A549 (cell line): ENCODE data around the gene PAIP2.

Experiments
- RNF2 ChIP-seq: fragments of 200-600 bp; sonication (generic); IDR thresholded peaks from 2 replicates; pipeline ENCODE4 v1.6.1; 2016; ENCODE audit warnings: low read depth, mild to moderate bottlenecking, antibody characterized with exemption, moderate library complexity, borderline replicate concordance
- TF ChIP-seq, protein P1 (sequence below): fragments of >200 bp; sonication (Bioruptor Twin); formaldehyde crosslinking; IDR thresholded peaks from 3 replicates; pipeline ENCODE4 v1.5.1; 2016

DNA sequence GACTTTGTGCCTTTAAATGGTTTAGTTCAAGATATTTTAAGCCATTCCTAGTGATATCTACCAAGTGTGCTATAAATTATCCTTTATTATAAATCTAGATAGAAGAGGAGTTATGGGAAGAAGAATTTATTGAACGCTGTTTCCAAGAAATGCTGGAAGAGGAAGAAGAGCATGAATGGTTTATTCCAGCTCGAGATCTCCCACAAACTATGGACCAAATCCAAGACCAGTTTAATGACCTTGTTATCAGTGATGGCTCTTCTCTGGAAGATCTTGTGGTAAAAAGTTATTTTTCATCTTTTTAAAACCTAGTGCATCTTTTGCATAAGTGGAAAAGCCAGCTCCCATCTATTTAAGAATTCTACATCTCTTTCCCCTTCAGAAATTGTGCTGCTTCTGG lies 22.8 kb downstream of the PAIP2 start:
- TF ChIP-seq, protein P1, sequence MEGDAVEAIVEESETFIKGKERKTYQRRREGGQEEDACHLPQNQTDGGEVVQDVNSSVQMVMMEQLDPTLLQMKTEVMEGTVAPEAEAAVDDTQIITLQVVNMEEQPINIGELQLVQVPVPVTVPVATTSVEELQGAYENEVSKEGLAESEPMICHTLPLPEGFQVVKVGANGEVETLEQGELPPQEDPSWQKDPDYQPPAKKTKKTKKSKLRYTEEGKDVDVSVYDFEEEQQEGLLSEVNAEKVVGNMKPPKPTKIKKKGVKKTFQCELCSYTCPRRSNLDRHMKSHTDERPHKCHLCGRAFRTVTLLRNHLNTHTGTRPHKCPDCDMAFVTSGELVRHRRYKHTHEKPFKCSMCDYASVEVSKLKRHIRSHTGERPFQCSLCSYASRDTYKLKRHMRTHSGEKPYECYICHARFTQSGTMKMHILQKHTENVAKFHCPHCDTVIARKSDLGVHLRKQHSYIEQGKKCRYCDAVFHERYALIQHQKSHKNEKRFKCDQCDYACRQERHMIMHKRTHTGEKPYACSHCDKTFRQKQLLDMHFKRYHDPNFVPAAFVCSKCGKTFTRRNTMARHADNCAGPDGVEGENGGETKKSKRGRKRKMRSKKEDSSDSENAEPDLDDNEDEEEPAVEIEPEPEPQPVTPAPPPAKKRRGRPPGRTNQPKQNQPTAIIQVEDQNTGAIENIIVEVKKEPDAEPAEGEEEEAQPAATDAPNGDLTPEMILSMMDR: no peak
- TF ChIP-seq RNF2: no peak
